Activated naive CD8-positive, alpha-beta T cell treated with anti-CD3 and anti-CD28 coated beads, Interleukin-2, amount 50 U/mL, for 24 hours (primary cell): ENCODE measurements around the gene SLC25A25.
"Not testable (repeated sequence)": the region's sequence is repeated elsewhere in the genome, so short reads cannot be mapped to it uniquely, and the experiment has no call there.

ENCODE experiments used
- ATAC-seq: fragments of 150-1000 bp; cut with Tn5 transposase; one replicate; pipeline ENCODE4 v1.10.0; 2021
- DNase-seq: peaks from one replicate; pipeline ENCODE4 v3.0.0; 2021
- H3K27ac Mint-ChIP-seq: one replicate; pipeline ENCODE4 v1.8.0; 2021; ENCODE audit warnings: mild to moderate bottlenecking, mixed read lengths
- H3K27me3 Mint-ChIP-seq: one replicate; pipeline ENCODE4 v1.8.0; 2021; ENCODE audit warnings: mixed read lengths
- H3K36me3 Mint-ChIP-seq: one replicate; pipeline ENCODE4 v1.8.0; 2021; ENCODE audit warnings: low read depth, mixed read lengths
- H3K4me1 Mint-ChIP-seq: one replicate; pipeline ENCODE4 v1.8.0; 2021; ENCODE audit warnings: mixed read lengths
- H3K4me3 Mint-ChIP-seq: one replicate; pipeline ENCODE4 v1.8.0; 2021; ENCODE audit warnings: mild to moderate bottlenecking, moderate library complexity, mixed read lengths
- H3K9me3 Mint-ChIP-seq: one replicate; pipeline ENCODE4 v1.8.0; 2021; ENCODE audit warnings: mixed read lengths

SLC25A25 gene

GRCh38 chr9:128067645-128068385 is at the start of gene SLC25A25:
TSS of gene SLC25A25 (plus strand) at chr9:128068232. CDS start at chr9:128068320, 88 bp downstream.
- H3K27me3 Mint-ChIP-seq = no peaks in the 10 kb centered on the region
- no peaks in the 10 kb centered on the region for H3K9me3 Mint-ChIP-seq
- DNase-seq = peak; percentile 100
- peak within 1 kb of the TSS; percentile 77 for H3K27ac Mint-ChIP-seq
- H3K4me1 Mint-ChIP-seq = peaks cover 63% of the 10 kb centered on the region
- H3K4me3 Mint-ChIP-seq = peak within 1 kb of the TSS; percentile 90
- peaks cover 5% of the 10 kb centered on the region for H3K36me3 Mint-ChIP-seq
- peak; percentile 79 for ATAC-seq

GRCh38 chr9:128020692-128021091 is 47.3 kb upstream of the SLC25A25 start:
- H3K4me1 Mint-ChIP-seq = peaks cover 48% of the 10 kb centered on the region
- H3K9me3 Mint-ChIP-seq = no peaks in the 10 kb centered on the region
- no peaks in the 10 kb centered on the region for H3K27me3 Mint-ChIP-seq
- ATAC-seq (no peak), DNase-seq (no peak)
- no peaks in the 10 kb centered on the region for H3K36me3 Mint-ChIP-seq
- H3K27ac Mint-ChIP-seq = no peak overlapping the region
- H3K4me3 Mint-ChIP-seq = no peak overlapping the region

GRCh38 chr9:128021098-128021497 is 46.9 kb upstream of the SLC25A25 start:
- Mint-ChIP-seq H3K27me3 (no peaks in the 10 kb centered on the region), H3K4me3 (no peak overlapping the region), H3K4me1 (peaks cover 52% of the 10 kb centered on the region), H3K36me3 (no peaks in the 10 kb centered on the region), H3K9me3 (no peaks in the 10 kb centered on the region), H3K27ac (no peak overlapping the region)
- ATAC-seq (no peak), DNase-seq (no peak)

GRCh38 chr9:128022886-128023285 is 45.1 kb upstream of the SLC25A25 start:
- H3K27ac Mint-ChIP-seq = no peak overlapping the region
- peaks cover 70% of the 10 kb centered on the region for H3K4me1 Mint-ChIP-seq
- ATAC-seq (no peak), DNase-seq (no peak)
- H3K27me3 Mint-ChIP-seq = no peaks in the 10 kb centered on the region
- H3K9me3 Mint-ChIP-seq = no peaks in the 10 kb centered on the region
- no peaks in the 10 kb centered on the region for H3K36me3 Mint-ChIP-seq
- no peak overlapping the region for H3K4me3 Mint-ChIP-seq

GRCh38 chr9:128023671-128024070 is 44.4 kb upstream of the SLC25A25 start:
- Mint-ChIP-seq H3K4me1 (peaks cover 78% of the 10 kb centered on the region), H3K27ac (peak overlapping the region; percentile 35)
- DNase-seq, ATAC-seq, H3K27me3 Mint-ChIP-seq, H3K9me3 Mint-ChIP-seq, H3K36me3 Mint-ChIP-seq, H3K4me3 Mint-ChIP-seq: not testable (repeated sequence)

- no peak overlapping the region for H3K4me3 Mint-ChIP-seq
- peaks cover 87% of the 10 kb centered on the region for H3K4me1 Mint-ChIP-seq
Observed at GRCh38 chr9:128024761-128025308, 43.2 kb upstream of the SLC25A25 start.

GRCh38 chr9:128025736-128026135 is 42.3 kb upstream of the SLC25A25 start:
- DNase-seq = no peak
- Mint-ChIP-seq H3K27me3 (no peaks in the 10 kb centered on the region), H3K36me3 (no peaks in the 10 kb centered on the region), H3K4me1 (peaks cover 88% of the 10 kb centered on the region), H3K9me3 (no peaks in the 10 kb centered on the region), H3K4me3 (peak overlapping the region; percentile 69), H3K27ac (peak overlapping the region; percentile 96)
- ATAC-seq = no peak

More at GRCh38 chr9:128024761-128025308, 43.2 kb upstream of the SLC25A25 start:
- H3K36me3 Mint-ChIP-seq = no peaks in the 10 kb centered on the region
- H3K9me3 Mint-ChIP-seq = no peaks in the 10 kb centered on the region
- ATAC-seq (no peak), DNase-seq (no peak)
- peak overlapping the region; percentile 96 for H3K27ac Mint-ChIP-seq
- H3K27me3 Mint-ChIP-seq = no peaks in the 10 kb centered on the region

- DNase-seq (peak; percentile 64), ATAC-seq (peak; percentile 62)
- peak overlapping the region; percentile 69 for H3K4me3 Mint-ChIP-seq
- no peaks in the 10 kb centered on the region for H3K27me3 Mint-ChIP-seq
- H3K27ac Mint-ChIP-seq = peak overlapping the region; percentile 96
- peaks cover 89% of the 10 kb centered on the region for H3K4me1 Mint-ChIP-seq
- H3K36me3 Mint-ChIP-seq = no peaks in the 10 kb centered on the region
- H3K9me3 Mint-ChIP-seq = no peaks in the 10 kb centered on the region
Observed at GRCh38 chr9:128026255-128026772, 41.7 kb upstream of the SLC25A25 start.

- H3K36me3 Mint-ChIP-seq = no peaks in the 10 kb centered on the region
- ATAC-seq (peak; percentile 56), DNase-seq (peak; percentile 54)
- H3K4me3 Mint-ChIP-seq = peak overlapping the region; percentile 69
- peaks cover 93% of the 10 kb centered on the region for H3K4me1 Mint-ChIP-seq
- H3K9me3 Mint-ChIP-seq = no peaks in the 10 kb centered on the region
- peak overlapping the region; percentile 96 for H3K27ac Mint-ChIP-seq
- H3K27me3 Mint-ChIP-seq = no peaks in the 10 kb centered on the region
Observed at GRCh38 chr9:128026773-128027541, 41.1 kb upstream of the SLC25A25 start.

GRCh38 chr9:128027705-128028104 is 40.3 kb upstream of the SLC25A25 start:
- Mint-ChIP-seq H3K27me3 (no peaks in the 10 kb centered on the region), H3K4me3 (peak overlapping the region; percentile 36), H3K9me3 (no peaks in the 10 kb centered on the region), H3K27ac (peak overlapping the region; percentile 96), H3K4me1 (peaks cover 91% of the 10 kb centered on the region), H3K36me3 (no peaks in the 10 kb centered on the region)
- no peak for DNase-seq
- no peak for ATAC-seq

GRCh38 chr9:128033609-128034008 is 34.4 kb upstream of the SLC25A25 start:
- Mint-ChIP-seq H3K36me3 (no peaks in the 10 kb centered on the region), H3K4me3 (peak overlapping the region; percentile 53), H3K4me1 (peaks cover 55% of the 10 kb centered on the region), H3K27me3 (no peaks in the 10 kb centered on the region), H3K27ac (peak overlapping the region; percentile 83), H3K9me3 (no peaks in the 10 kb centered on the region)
- ATAC-seq (no peak), DNase-seq (no peak)

GRCh38 chr9:128034821-128035652 is 33.0 kb upstream of the SLC25A25 start:
- no peak overlapping the region for H3K4me3 Mint-ChIP-seq
- peak overlapping the region; percentile 46 for H3K27ac Mint-ChIP-seq

GRCh38 chr9:128036522-128036921 is 31.5 kb upstream of the SLC25A25 start:
- not testable (repeated sequence) for DNase-seq, H3K27ac Mint-ChIP-seq, H3K4me3 Mint-ChIP-seq, H3K9me3 Mint-ChIP-seq, ATAC-seq, H3K27me3 Mint-ChIP-seq, H3K36me3 Mint-ChIP-seq
- peaks cover 36% of the 10 kb centered on the region for H3K4me1 Mint-ChIP-seq

More at GRCh38 chr9:128034821-128035652, 33.0 kb upstream of the SLC25A25 start:
- peak; percentile 67 for ATAC-seq
- Mint-ChIP-seq H3K36me3 (no peaks in the 10 kb centered on the region), H3K27me3 (no peaks in the 10 kb centered on the region), H3K4me1 (peaks cover 44% of the 10 kb centered on the region), H3K9me3 (no peaks in the 10 kb centered on the region)
- peak; percentile 60 for DNase-seq

- DNase-seq, ATAC-seq, H3K27me3 Mint-ChIP-seq, H3K4me3 Mint-ChIP-seq, H3K36me3 Mint-ChIP-seq, H3K9me3 Mint-ChIP-seq, H3K27ac Mint-ChIP-seq: not testable (repeated sequence)
- peaks cover 12% of the 10 kb centered on the region for H3K4me1 Mint-ChIP-seq
Observed at GRCh38 chr9:128040783-128041182, 27.2 kb upstream of the SLC25A25 start.
